ENCODE measurements around the gene MGAT5B. TPM values are rescaled to one million over a fixed set of nuclear protein-coding genes. Genes with fewer than 3 reads are reported as not detected.

The MGAT5B gene
- total and polyA plus RNA-seq, 10 donors: 0.02 to 2.0 (median 0.75) TPM

DNA sequence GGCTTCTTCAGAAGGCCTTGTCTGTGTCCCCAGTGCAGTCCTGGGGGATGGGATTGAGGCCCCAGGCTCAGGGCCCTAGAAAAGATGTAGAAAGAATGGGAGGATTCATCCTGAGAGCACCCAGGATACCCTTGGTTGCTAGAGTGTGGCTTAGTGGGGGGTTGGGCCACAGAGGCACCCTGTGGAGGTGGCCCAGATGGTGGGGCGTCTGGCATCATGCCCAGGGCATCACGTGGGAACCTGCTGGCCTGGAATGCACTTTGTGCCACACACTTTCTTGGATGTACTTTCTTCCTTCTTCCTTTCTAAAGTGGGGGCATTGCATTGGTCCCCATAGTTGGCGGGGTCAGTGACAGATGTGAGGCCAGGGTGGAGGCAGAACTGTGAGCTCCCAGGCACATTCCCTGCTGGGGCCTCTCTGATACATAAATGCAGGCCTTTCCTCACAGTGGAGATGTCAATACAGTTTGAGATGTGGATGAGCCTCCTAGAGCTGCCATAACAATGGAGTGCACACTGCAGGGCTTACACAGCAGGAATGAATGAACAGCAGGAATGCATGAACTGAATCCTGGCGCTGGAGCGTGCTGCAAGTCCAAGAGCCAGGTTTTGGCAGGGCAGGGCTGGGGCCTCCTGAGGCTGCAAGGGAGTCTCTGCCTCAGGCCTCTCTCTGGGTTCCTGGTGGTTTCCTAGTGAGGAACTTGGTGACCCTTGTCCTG, 43.3 kb downstream of the MGAT5B start:
- Histone ChIP-seq H3K36me3 (no peaks in the 10 kb centered on the region), H3K4me3 (no peak overlapping the region), H3K27me3 (replicated peaks in 1 of 7) (peaks cover 0 to 30% (median 0%) of the 10 kb centered on the region in 7 donors), H3K27ac (no peak overlapping the region), H3K4me1 (no peaks in the 10 kb centered on the region), H3K9me3 (no peaks in the 10 kb centered on the region)
- TF ChIP-seq, protein P1, sequence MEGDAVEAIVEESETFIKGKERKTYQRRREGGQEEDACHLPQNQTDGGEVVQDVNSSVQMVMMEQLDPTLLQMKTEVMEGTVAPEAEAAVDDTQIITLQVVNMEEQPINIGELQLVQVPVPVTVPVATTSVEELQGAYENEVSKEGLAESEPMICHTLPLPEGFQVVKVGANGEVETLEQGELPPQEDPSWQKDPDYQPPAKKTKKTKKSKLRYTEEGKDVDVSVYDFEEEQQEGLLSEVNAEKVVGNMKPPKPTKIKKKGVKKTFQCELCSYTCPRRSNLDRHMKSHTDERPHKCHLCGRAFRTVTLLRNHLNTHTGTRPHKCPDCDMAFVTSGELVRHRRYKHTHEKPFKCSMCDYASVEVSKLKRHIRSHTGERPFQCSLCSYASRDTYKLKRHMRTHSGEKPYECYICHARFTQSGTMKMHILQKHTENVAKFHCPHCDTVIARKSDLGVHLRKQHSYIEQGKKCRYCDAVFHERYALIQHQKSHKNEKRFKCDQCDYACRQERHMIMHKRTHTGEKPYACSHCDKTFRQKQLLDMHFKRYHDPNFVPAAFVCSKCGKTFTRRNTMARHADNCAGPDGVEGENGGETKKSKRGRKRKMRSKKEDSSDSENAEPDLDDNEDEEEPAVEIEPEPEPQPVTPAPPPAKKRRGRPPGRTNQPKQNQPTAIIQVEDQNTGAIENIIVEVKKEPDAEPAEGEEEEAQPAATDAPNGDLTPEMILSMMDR (IDR thresholded peaks at IDR 0.05 in 8 of 11, conservative IDR thresholded peaks at IDR 0.05 in 3 of 11): no peak
- no peak for TF ChIP-seq POLR2A (IDR thresholded peaks at IDR 0.05)
- no peak for TF ChIP-seq POLR2AphosphoS5 (IDR thresholded peaks at IDR 0.05)
- no peak for DNase-seq
- WGBS, 5 donors: 75 to 92% (median 81%) methylated on average over 1 to 5 of the region's 5 CpGs
- intact Hi-C loops (cut with DNase I; ENCODE audit: low total_unique reads): no loop called here

DNA sequence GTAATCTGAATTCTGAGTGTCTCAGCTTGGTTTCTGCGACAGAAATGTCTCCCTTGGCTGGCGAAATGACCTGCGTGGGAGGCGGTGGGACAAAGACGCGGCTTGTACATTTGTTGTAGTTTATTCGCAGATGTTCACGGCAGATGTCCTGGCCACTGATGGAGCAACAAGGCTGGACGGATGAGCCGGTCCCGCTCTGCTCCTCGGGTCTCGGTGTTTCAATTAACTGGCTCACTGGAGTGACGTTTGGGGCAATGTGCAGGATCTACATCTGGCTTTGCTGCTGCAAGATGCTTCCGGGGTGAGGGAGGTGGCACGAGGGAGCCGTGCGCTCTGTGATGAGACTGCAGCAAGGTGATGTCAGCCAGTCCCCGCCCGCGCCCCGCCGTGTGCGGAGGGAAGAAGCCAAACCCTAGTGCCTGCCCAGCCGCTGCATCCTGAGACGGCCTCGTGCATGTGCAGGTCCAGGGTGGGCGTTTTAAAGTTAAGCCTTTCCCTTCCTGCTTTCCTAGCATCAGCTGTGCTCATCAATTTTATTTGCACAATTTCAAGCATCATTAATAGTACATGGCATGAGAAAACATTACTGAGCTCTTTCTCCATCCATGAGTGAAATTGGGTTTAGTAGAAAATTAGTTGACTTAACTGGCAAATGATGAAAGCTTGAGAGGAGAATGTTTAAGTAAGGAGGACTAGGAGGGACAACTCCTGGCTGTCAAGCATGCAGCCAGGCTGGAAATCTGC, 44.4 kb downstream of the MGAT5B start:
- intact Hi-C loops (cut with DNase I; ENCODE audit: low total_unique reads): no loop called here
- no peak for DNase-seq
- Histone ChIP-seq H3K9me3 (no peaks in the 10 kb centered on the region), H3K27ac (no peak overlapping the region), H3K4me3 (no peak overlapping the region), H3K36me3 (no peaks in the 10 kb centered on the region), H3K27me3 (replicated peaks in 1 of 7) (peaks cover 0 to 32% (median 0%) of the 10 kb centered on the region in 7 donors), H3K4me1 (no peaks in the 10 kb centered on the region)
- TF ChIP-seq, protein P1 (IDR thresholded peaks at IDR 0.05 in 8 of 11, conservative IDR thresholded peaks at IDR 0.05 in 3 of 11): no peak
- no peak for TF ChIP-seq POLR2AphosphoS5 (IDR thresholded peaks at IDR 0.05)
- no peak for TF ChIP-seq POLR2A (IDR thresholded peaks at IDR 0.05)
- WGBS, 5 donors: 88 to 94% (median 92%) methylated on average over 20 to 28 of the region's 28 CpGs

- no peaks in the 10 kb centered on the region for H3K4me1 ChIP-seq
- intact Hi-C loops (cut with DNase I; ENCODE audit: low total_unique reads): no loop called here
- H3K4me3 ChIP-seq: no peak overlapping the region
- no peaks in the 10 kb centered on the region for H3K9me3 ChIP-seq
- H3K36me3 ChIP-seq: no peaks in the 10 kb centered on the region
- peaks cover 0 to 42% (median 0%) of the 10 kb centered on the region in 7 donors for H3K27me3 ChIP-seq (replicated peaks in 1 of 7)
- TF ChIP-seq, protein P1 (IDR thresholded peaks at IDR 0.05 in 8 of 11, conservative IDR thresholded peaks at IDR 0.05 in 3 of 11): no peak
- no peak for TF ChIP-seq POLR2AphosphoS5 (IDR thresholded peaks at IDR 0.05)
- no peak for TF ChIP-seq POLR2A (IDR thresholded peaks at IDR 0.05)
- WGBS, 5 donors: 74 to 84% (median 76%) methylated on average over 6 of the region's 6 CpGs
- H3K27ac ChIP-seq: no peak overlapping the region
- DNase-seq: no peak
Measured at GRCh38 chr17:76914937-76915336, 46.7 kb downstream of the MGAT5B start.
